LNCAP (cell line): ENCODE results near the gene ZFR2.

Experiments used
- CTCF ChIP-seq: fragments of 450-650 bp; IDR thresholded peaks from 2 replicates; pipeline ENCODE4 v1.5.1; 2017; ENCODE audit warnings: mild to moderate bottlenecking

ZFR2 gene

GRCh38 chr19:3863648-3864047, 5.2 kb downstream of the ZFR2 start:
- TF ChIP-seq CTCF, result no peak

GRCh38 chr19:3862826-3863500, 5.9 kb downstream of the ZFR2 start:
- TF ChIP-seq CTCF, result no peak

- TF ChIP-seq CTCF, result no peak
These were observed 8.3 kb downstream of the ZFR2 start for GRCh38 chr19:3860499-3860898.

GRCh38 chr19:3857449-3858003, 11.3 kb downstream of the ZFR2 start:
- no peak for TF ChIP-seq CTCF

- no peak for TF ChIP-seq CTCF
These were observed 13.5 kb downstream of the ZFR2 start for GRCh38 chr19:3855320-3855719.

GRCh38 chr19:3852614-3853254, 16.1 kb downstream of the ZFR2 start:
- TF ChIP-seq CTCF, result no peak

GRCh38 chr19:3852177-3852511, 16.7 kb downstream of the ZFR2 start:
- no peak for TF ChIP-seq CTCF
